Neural progenitor cell (in vitro differentiated cells): ENCODE data around the gene THRAP3.

Experiments
- CTCF ChIP-seq: fragments of 200-600 bp; sonication (generic); IDR thresholded peaks from 2 replicates; pipeline ENCODE4 v1.5.1; 2017; ENCODE audit warnings: antibody characterized with exemption, mild to moderate bottlenecking
- EZH2 ChIP-seq: fragments of 200-600 bp; sonication (generic); IDR thresholded peaks from 2 replicates; pipeline ENCODE4 v1.6.1; 2017; ENCODE audit warnings: antibody characterized with exemption, mild to moderate bottlenecking, moderate library complexity
- EZH2phosphoT487 ChIP-seq: fragments of 200-600 bp; sonication (generic); IDR thresholded peaks from 2 replicates; pipeline ENCODE4 v1.6.1; 2017; ENCODE audit warnings: antibody characterized with exemption

DNA sequence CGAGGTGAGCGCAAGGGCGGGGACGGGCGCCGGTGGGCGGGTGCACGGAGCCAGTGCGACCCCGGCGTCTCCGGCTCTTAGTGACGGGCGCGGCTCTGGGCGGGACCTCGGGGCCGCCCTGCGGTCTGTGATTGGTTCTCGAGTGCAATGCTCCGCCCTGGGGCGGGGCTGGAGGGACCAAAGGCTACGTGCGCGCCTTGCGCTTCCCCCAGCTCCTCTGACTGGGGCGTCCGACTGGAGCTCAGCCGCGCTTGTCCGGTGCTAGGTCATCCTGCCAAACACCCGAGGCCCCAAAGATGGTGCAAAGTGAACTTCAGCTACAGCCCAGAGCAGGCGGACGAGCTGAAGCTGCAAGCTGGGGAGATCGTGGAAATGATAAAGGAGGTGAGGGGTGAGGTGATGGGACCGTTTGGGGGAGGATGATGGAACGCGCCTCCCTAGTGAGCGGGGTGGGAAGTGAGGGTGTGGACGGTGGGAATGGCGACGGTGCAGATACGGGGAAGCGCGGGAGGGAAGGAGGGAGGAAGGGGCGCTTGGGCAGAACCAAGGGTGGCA is 82.7 kb downstream of the THRAP3 start:
- TF ChIP-seq EZH2, result peak; percentile 5
- TF ChIP-seq CTCF, result no peak
- no peak for TF ChIP-seq EZH2phosphoT487
